SU-DHL-6 (cell line): ENCODE measurements around the gene CNOT6L.

ENCODE experiments used
- H2AFZ ChIP-seq: fragments of 200-600 bp; sonication (generic); 2 replicates; pipeline ENCODE4 v1.6.1; 2014; ENCODE audit warnings: low read depth, mild to moderate bottlenecking, moderate library complexity, mixed read lengths, antibody characterized with exemption, low read length; ENCODE audit not compliant: severe bottlenecking
- H3F3A ChIP-seq: fragments of 200-600 bp; shearing (Covaris generic); 2 replicates; pipeline ENCODE4 v1.6.0; 2016; ENCODE audit warnings: antibody characterized with exemption, mild to moderate bottlenecking; ENCODE audit not compliant: insufficient read depth
- H3K27ac ChIP-seq: fragments of 200-600 bp; sonication (generic); 2 replicates; pipeline ENCODE4 v1.5.1; 2016; ENCODE audit warnings: low read depth, mild to moderate bottlenecking, low read length, moderate library complexity, mixed read lengths
- H3K27me3 ChIP-seq: fragments of 200-600 bp; sonication (generic), shearing (Covaris generic); 2 replicates; pipeline ENCODE4 v1.6.0; 2014; ENCODE audit warnings: mild to moderate bottlenecking, low read length
- H3K36me3 ChIP-seq: fragments of 200-600 bp; sonication (generic); 2 replicates; pipeline ENCODE4 v1.6.1; 2014; ENCODE audit warnings: mild to moderate bottlenecking, low read length, mixed read lengths
- H3K4me2 ChIP-seq: fragments of 300-600, 200-600 bp; shearing (Covaris generic), sonication (generic); 2 replicates; pipeline ENCODE4 v1.6.0; 2014; ENCODE audit warnings: low read length, low read depth, mild to moderate bottlenecking; ENCODE audit not compliant: poor library complexity, severe bottlenecking
- H3K4me3 ChIP-seq: fragments of 200-600 bp; sonication (generic); 2 replicates; pipeline ENCODE4 v1.5.1; 2014; ENCODE audit warnings: antibody characterized with exemption, low read length, mild to moderate bottlenecking, mixed read lengths; ENCODE audit not compliant: insufficient read depth, poor library complexity, severe bottlenecking
- H3K79me2 ChIP-seq: fragments of 200-600 bp; sonication (generic); 2 replicates; pipeline ENCODE4 v1.6.1; 2014; ENCODE audit warnings: mild to moderate bottlenecking, low read length, moderate library complexity; ENCODE audit not compliant: insufficient read depth
- H3K9ac ChIP-seq: fragments of 200-600 bp; sonication (generic); 2 replicates; pipeline ENCODE4 v1.7.0; 2014; ENCODE audit warnings: mild to moderate bottlenecking, low read length
- H3K9me2 ChIP-seq: fragments of 200-600 bp; sonication (generic); replicated peaks from 2 replicates; pipeline ENCODE4 v1.6.1; 2014; ENCODE audit warnings: low read length; ENCODE audit not compliant: insufficient read depth
- H3K9me3 ChIP-seq: fragments of 200-600 bp; sonication (generic); 2 replicates; pipeline ENCODE4 v1.6.1; 2014; ENCODE audit warnings: low read length, mixed read lengths; ENCODE audit not compliant: insufficient read depth
- H4K20me1 ChIP-seq: fragments of 200-600 bp; sonication (generic); 2 replicates; pipeline ENCODE4 v1.6.1; 2014; ENCODE audit warnings: low read depth, mild to moderate bottlenecking, antibody characterized with exemption, low read length, moderate library complexity, mixed read lengths
- CTCF ChIP-seq: fragments of 200-600 bp; sonication (generic); IDR thresholded peaks from one replicate; pipeline ENCODE4 v1.5.1; 2017; ENCODE audit warnings: antibody characterized with exemption, mild to moderate bottlenecking, low read length, moderate library complexity; ENCODE audit not compliant: insufficient read depth, poor library complexity, severe bottlenecking
- EZH2phosphoT487 ChIP-seq: fragments of 200-600 bp; sonication (generic), shearing (Covaris generic); conservative IDR thresholded peaks from 2 replicates; pipeline ENCODE4 v1.6.1; 2018; ENCODE audit warnings: mild to moderate bottlenecking, antibody characterized with exemption, low read length, moderate library complexity, mixed read lengths

Gene CNOT6L

GRCh38 chr4:77848508-77848907 is 29.3 kb upstream of the CNOT6L start:
- no peak overlapping the region for H3K4me3 ChIP-seq
- no peaks in the 10 kb centered on the region for H3K36me3 ChIP-seq
- no peaks in the 10 kb centered on the region for H4K20me1 ChIP-seq
- no peaks in the 10 kb centered on the region for H3K9me3 ChIP-seq
- H3K27me3 ChIP-seq = no peaks in the 10 kb centered on the region
- H2AFZ ChIP-seq = no peak overlapping the region
- TF ChIP-seq EZH2phosphoT487 (no peak), CTCF (no peak)
- H3K9ac ChIP-seq = no peak overlapping the region
- H3F3A ChIP-seq = no peaks in the 10 kb centered on the region
- no peaks in the 10 kb centered on the region for H3K9me2 ChIP-seq
- H3K79me2 ChIP-seq = no peaks in the 10 kb centered on the region
- H3K27ac ChIP-seq = no peak overlapping the region
- H3K4me2 ChIP-seq = no peak overlapping the region

- H3F3A ChIP-seq = no peaks in the 10 kb centered on the region
Observed at GRCh38 chr4:77845929-77846328, 26.8 kb upstream of the CNOT6L start.

GRCh38 chr4:77845400-77845799 is 26.2 kb upstream of the CNOT6L start:
- Histone ChIP-seq H3K9me2 (no peaks in the 10 kb centered on the region), H3K27me3 (no peaks in the 10 kb centered on the region), H3K9ac (no peak overlapping the region), H3K4me3 (no peak overlapping the region), H3K9me3 (no peaks in the 10 kb centered on the region), H4K20me1 (no peaks in the 10 kb centered on the region), H2AFZ (no peak overlapping the region), H3K4me2 (no peak overlapping the region), H3K79me2 (no peaks in the 10 kb centered on the region), H3F3A (no peaks in the 10 kb centered on the region), H3K27ac (no peak overlapping the region), H3K36me3 (no peaks in the 10 kb centered on the region)
- no peak for TF ChIP-seq CTCF
- TF ChIP-seq EZH2phosphoT487 = no peak

More at GRCh38 chr4:77845929-77846328, 26.8 kb upstream of the CNOT6L start:
- Histone ChIP-seq H3K36me3 (no peaks in the 10 kb centered on the region), H3K79me2 (no peaks in the 10 kb centered on the region), H2AFZ (no peak overlapping the region), H3K4me3 (no peak overlapping the region), H4K20me1 (no peaks in the 10 kb centered on the region), H3K9ac (no peak overlapping the region), H3K27me3 (no peaks in the 10 kb centered on the region), H3K9me2 (no peaks in the 10 kb centered on the region), H3K27ac (no peak overlapping the region), H3K4me2 (no peak overlapping the region), H3K9me3 (no peaks in the 10 kb centered on the region)
- no peak for TF ChIP-seq EZH2phosphoT487
- TF ChIP-seq CTCF = no peak
